ENCODE results near the gene RDM1.

DNA sequence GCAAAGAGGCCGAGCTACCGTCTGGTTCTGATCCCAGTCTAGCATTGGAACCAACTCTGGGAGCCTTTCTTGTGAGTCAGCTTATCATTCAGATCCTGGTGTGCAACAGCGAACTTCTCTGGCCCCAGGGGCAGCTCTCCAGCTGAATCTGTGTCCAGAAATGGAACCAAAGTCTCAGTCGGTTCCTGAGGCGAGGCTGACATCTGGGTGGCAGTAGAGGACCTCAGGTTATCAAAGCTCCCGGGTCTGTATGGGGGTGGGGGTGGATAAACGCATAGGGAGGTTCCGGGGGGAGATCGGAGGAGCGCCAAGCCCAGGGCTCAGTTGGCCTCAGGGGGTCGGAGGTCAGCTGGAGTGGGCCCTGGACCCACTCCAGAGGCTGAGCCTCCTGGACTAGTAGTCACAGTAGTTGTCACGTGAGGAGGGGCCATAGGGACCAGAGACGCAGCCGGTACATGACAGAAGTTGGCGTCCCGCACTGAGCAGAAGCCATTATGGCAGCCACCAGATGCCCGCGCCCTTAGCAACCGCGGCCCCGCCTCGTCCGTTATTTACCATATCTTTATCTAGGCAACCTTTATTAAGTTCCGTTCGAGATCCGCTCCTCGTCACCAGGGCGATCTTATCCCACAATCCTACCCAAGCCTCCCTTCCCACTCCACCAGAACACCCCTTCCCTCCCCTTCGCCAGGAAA is 12.9 kb downstream of the RDM1 start:
- TF ChIP-seq, protein P1, sequence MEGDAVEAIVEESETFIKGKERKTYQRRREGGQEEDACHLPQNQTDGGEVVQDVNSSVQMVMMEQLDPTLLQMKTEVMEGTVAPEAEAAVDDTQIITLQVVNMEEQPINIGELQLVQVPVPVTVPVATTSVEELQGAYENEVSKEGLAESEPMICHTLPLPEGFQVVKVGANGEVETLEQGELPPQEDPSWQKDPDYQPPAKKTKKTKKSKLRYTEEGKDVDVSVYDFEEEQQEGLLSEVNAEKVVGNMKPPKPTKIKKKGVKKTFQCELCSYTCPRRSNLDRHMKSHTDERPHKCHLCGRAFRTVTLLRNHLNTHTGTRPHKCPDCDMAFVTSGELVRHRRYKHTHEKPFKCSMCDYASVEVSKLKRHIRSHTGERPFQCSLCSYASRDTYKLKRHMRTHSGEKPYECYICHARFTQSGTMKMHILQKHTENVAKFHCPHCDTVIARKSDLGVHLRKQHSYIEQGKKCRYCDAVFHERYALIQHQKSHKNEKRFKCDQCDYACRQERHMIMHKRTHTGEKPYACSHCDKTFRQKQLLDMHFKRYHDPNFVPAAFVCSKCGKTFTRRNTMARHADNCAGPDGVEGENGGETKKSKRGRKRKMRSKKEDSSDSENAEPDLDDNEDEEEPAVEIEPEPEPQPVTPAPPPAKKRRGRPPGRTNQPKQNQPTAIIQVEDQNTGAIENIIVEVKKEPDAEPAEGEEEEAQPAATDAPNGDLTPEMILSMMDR (IDR thresholded peaks at IDR 0.05 in 2 of 3, conservative IDR thresholded peaks at IDR 0.05 in 1 of 3; ENCODE audit: borderline replicate concordance in 1 of 3, insufficient read depth in 1 of 3, low read depth in 2 of 3, low read length in 2 of 3), result no peak
- TF ChIP-seq, protein P2, sequence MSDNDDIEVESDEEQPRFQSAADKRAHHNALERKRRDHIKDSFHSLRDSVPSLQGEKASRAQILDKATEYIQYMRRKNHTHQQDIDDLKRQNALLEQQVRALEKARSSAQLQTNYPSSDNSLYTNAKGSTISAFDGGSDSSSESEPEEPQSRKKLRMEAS (IDR thresholded peaks at IDR 0.05), result no peak
- TF ChIP-seq EZH2 (IDR thresholded peaks at IDR 0.05) (no peak), POLR2A (IDR thresholded peaks at IDR 0.05; ENCODE audit: borderline replicate concordance, extremely low read depth, insufficient read depth, insufficient read length) (no peak), EZH2phosphoT487 (IDR thresholded peaks at IDR 0.05; ENCODE audit: borderline replicate concordance) (no peak), CEBPB (IDR thresholded peaks at IDR 0.05; ENCODE audit: low read depth) (no peak), ELF1 (IDR thresholded peaks at IDR 0.05; ENCODE audit: borderline replicate concordance, low read depth) (no peak), RAD21 (IDR thresholded peaks at IDR 0.05; ENCODE audit: low read depth) (no peak), SP1 (IDR thresholded peaks at IDR 0.05; ENCODE audit: low read depth) (no peak), YY1 (IDR thresholded peaks at IDR 0.05; ENCODE audit: extremely low read depth, insufficient replicate concordance, low read depth, low read length) (no peak), ZFX (IDR thresholded peaks at IDR 0.05) (no peak), ZNF274 (IDR thresholded peaks at IDR 0.05; ENCODE audit: low read depth, low read length) (no peak)
